Stimulated activated CD4-positive, alpha-beta T cell treated with anti-CD3 and anti-CD28 coated beads, TNF-alpha, amount 100 ng/mL, for 48 hours (primary cell): ENCODE data around the gene CNTN2.

ENCODE experiments used
- DNase-seq, 3 donors: peaks; one replicate each; pipeline ENCODE4 v3.0.0-alpha.2; 2020; ENCODE audit warnings: low read depth in 3 of 3

The CNTN2 gene

DNA sequence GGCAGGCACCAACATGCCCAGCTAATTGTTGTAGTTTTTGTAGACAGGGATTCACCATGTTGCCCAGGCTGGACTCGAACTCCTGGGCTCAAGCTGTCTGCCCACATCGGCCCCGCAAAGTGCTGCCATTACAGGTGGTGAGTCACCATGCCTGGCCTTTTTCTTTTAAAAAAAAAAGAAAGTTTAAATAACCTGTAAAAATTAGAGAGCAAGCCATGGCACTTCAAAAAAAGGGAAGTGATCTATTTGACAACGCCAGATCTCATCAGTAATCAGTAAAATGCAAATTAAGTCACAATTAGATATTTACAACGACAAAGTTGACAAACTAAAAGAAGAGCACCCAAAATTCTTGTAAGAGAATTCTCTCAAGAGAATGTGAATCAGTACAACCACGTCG, 81.7 kb downstream of the CNTN2 start:
- DNase-seq: no peak

DNA sequence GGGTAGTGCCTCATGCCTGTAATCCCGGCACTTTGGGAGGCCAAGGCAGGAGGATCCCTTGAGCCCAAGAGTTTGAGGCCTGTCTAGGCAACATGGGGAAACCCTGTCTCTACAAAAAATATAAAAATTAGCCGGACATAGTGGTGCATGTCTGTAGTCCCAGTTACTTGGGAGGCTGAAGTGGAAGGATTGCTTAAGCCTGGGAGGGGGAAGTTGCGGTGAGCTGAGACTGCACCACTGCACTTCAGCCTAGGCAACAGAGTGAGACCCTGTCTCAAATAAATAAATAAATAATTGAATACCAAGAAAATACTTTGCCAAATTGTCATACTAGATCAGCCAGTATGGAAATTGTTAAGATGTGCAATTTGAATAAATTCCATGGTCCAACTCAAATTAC, 84.6 kb downstream of the CNTN2 start:
- no peak for DNase-seq
